H1 (cell line): ENCODE results near the gene AOPEP. TPM values are rescaled to one million over a fixed set of nuclear protein-coding genes. Genes with fewer than 3 reads are reported as not detected.

Experiments used
- CTCF ChIA-PET: fragments of 300-600 bp; sonication (Branson Sonifier 250); formaldehyde crosslinking; loops from one replicate; lab custom pipeline; 2021; ENCODE audit not compliant: partially characterized antibody; lab: Charles Lee
- POLR2A ChIA-PET: fragments of 300-600 bp; sonication (Branson Sonifier 250); formaldehyde crosslinking; loops from one replicate; lab custom pipeline; 2021; ENCODE audit warnings: inconsistent platforms; ENCODE audit not compliant: partially characterized antibody; lab: Charles Lee
- DNase-seq, 2 experiments: peaks; one replicate each; pipeline versions ENCODE4 v3.0.0 to v3.0.0-alpha.2; 2010 to 2022; ENCODE audit warnings: low spot score in 2 of 2, low read depth in 1 of 2, mixed read lengths in 1 of 2
- FAIRE-seq: peaks from 2 replicates; lab custom pipeline; 2011; peaks lifted over from hg19 to GRCh38; lab: Jason Lieb, UNC
- H2AFZ ChIP-seq: 2 replicates; pipeline ENCODE4 v1.8.1; 2012; ENCODE audit warnings: low read length, inconsistent platforms
- H2AK5ac ChIP-seq: 2 replicates; pipeline ENCODE4 v1.6.1; 2013; ENCODE audit warnings: low read depth, low read length
- H2BK120ac ChIP-seq: replicated peaks from 2 replicates; pipeline ENCODE3; 2013; ENCODE audit warnings: low read depth, low read length, inconsistent platforms
- H2BK12ac ChIP-seq: 2 replicates; pipeline ENCODE4 v1.6.1; 2013; ENCODE audit warnings: low read depth, low read length
- H2BK15ac ChIP-seq: 2 replicates; pipeline ENCODE4 v1.6.1; 2013; ENCODE audit warnings: low read length
- H2BK20ac ChIP-seq: 2 replicates; pipeline ENCODE4 v1.6.1; 2013; ENCODE audit warnings: low read length
- H2BK5ac ChIP-seq: 2 replicates; pipeline ENCODE4 v1.6.1; 2013; ENCODE audit warnings: low read depth, low read length
- H3K14ac ChIP-seq: 2 replicates; pipeline ENCODE4 v1.6.1; 2013; ENCODE audit warnings: inconsistent platforms; ENCODE audit not compliant: insufficient read length
- H3K18ac ChIP-seq: 2 replicates; pipeline ENCODE4 v1.6.1; 2013; ENCODE audit warnings: low read length; ENCODE audit errors: extremely low read depth
- H3K23ac ChIP-seq: 2 replicates; pipeline ENCODE4 v1.6.1; 2013; ENCODE audit warnings: inconsistent platforms; ENCODE audit not compliant: insufficient read length
- H3K23me2 ChIP-seq: 2 replicates; pipeline ENCODE4 v1.6.1; 2013; ENCODE audit warnings: low read depth, low read length
- H3K27ac ChIP-seq: 2 replicates; pipeline ENCODE4 v1.6.1; 2011; ENCODE audit warnings: low read depth, low read length, inconsistent platforms
- H3K27me3 ChIP-seq, 4 experiments: replicated peaks in 1 of 4; 1 replicate in 1 of 4; 2 replicates in 3 of 4; pipeline versions ENCODE4 v1.6.1 to v1.8.1; 2011 to 2013; ENCODE audit warnings: low read length in 3 of 4, mild to moderate bottlenecking in 3 of 4, inconsistent platforms in 2 of 4, mixed read lengths in 2 of 4, moderate library complexity in 1 of 4; ENCODE audit not compliant: control insufficient read depth in 3 of 4, insufficient read depth in 3 of 4; ENCODE audit errors: extremely low read depth in 1 of 4
- H3K36me3 ChIP-seq, 4 experiments: 2 replicates each; pipeline versions ENCODE4 v1.6.1 to v1.8.1; 2011 to 2013; ENCODE audit warnings: mild to moderate bottlenecking in 4 of 4, low read length in 3 of 4, moderate library complexity in 2 of 4, control low read depth in 1 of 4, inconsistent platforms in 1 of 4; ENCODE audit not compliant: insufficient read depth in 4 of 4, control insufficient read depth in 2 of 4
- H3K4ac ChIP-seq: replicated peaks from 2 replicates; pipeline ENCODE3; 2013; ENCODE audit warnings: low read length, low read depth, mixed read lengths, inconsistent platforms; ENCODE audit not compliant: insufficient read length
- H3K4me1 ChIP-seq, 4 experiments: replicated peaks in 1 of 4; 1 replicate in 1 of 4; 2 replicates in 3 of 4; pipeline versions ENCODE4 v1.6.1 to v1.8.1; 2011 to 2013; ENCODE audit warnings: low read length in 3 of 4, inconsistent platforms in 2 of 4, mixed read lengths in 1 of 4; ENCODE audit not compliant: insufficient read depth in 4 of 4, control insufficient read depth in 3 of 4
- H3K4me2 ChIP-seq, 2 experiments: 2 replicates each; pipeline versions ENCODE4 v1.6.1 to v1.8.1; 2011 to 2013; ENCODE audit warnings: low read depth in 2 of 2, low read length in 2 of 2, control low read depth in 1 of 2, inconsistent platforms in 1 of 2, mild to moderate bottlenecking in 1 of 2; ENCODE audit not compliant: insufficient read depth in 1 of 2
- H3K4me3 ChIP-seq, 4 experiments: fragments of 200-600, 300-600 bp in 1 of 4; sonication (generic), shearing (Covaris generic), sonication (Bioruptor Twin) in 1 of 4; 2 replicates each; pipeline versions ENCODE4 v1.5.1 to v1.8.1; 2011 to 2016; ENCODE audit warnings: low read length in 4 of 4, low read depth in 3 of 4, control low read depth in 2 of 4, inconsistent platforms in 2 of 4, mild to moderate bottlenecking in 2 of 4, mixed read lengths in 1 of 4, moderate library complexity in 1 of 4; ENCODE audit not compliant: insufficient read depth in 2 of 4; ENCODE audit errors: extremely low read depth in 1 of 4
- H3K56ac ChIP-seq: replicated peaks from 2 replicates; pipeline ENCODE3; 2013; ENCODE audit warnings: low read depth, mild to moderate bottlenecking, mixed read lengths, low read length, inconsistent platforms; ENCODE audit not compliant: insufficient read length
- H3K79me1 ChIP-seq: 2 replicates; pipeline ENCODE4 v1.6.1; 2013; ENCODE audit warnings: low read depth, low read length, control low read depth
- H3K79me2 ChIP-seq, 2 experiments: 2 replicates each; pipeline versions ENCODE4 v1.6.1 to v1.8.1; 2012 to 2013; ENCODE audit warnings: low read length in 2 of 2, mild to moderate bottlenecking in 2 of 2, inconsistent platforms in 1 of 2; ENCODE audit not compliant: insufficient read depth in 2 of 2, control insufficient read depth in 1 of 2
- H3K9ac ChIP-seq, 4 experiments: replicated peaks in 1 of 4; 1 replicate in 1 of 4; 2 replicates in 3 of 4; pipeline versions ENCODE4 v1.6.1 to v1.8.1; 2011 to 2013; ENCODE audit warnings: low read depth in 3 of 4, low read length in 3 of 4, control low read depth in 2 of 4, mild to moderate bottlenecking in 2 of 4, moderate library complexity in 2 of 4, inconsistent platforms in 1 of 4; ENCODE audit errors: extremely low read depth in 1 of 4
- H3K9me3 ChIP-seq, 2 experiments: 2 replicates each; pipeline versions ENCODE4 v1.6.1 to v1.8.1; 2012 to 2013; ENCODE audit warnings: mild to moderate bottlenecking in 2 of 2, moderate library complexity in 2 of 2, control low read depth in 1 of 2, inconsistent platforms in 1 of 2, low read depth in 1 of 2, low read length in 1 of 2, mixed read lengths in 1 of 2; ENCODE audit not compliant: insufficient read depth in 2 of 2
- H4K20me1 ChIP-seq, 2 experiments: replicated peaks in 1 of 2; 2 replicates each; pipeline versions ENCODE3 to v1.8.1; 2011 to 2013; ENCODE audit warnings: inconsistent platforms in 2 of 2, low read length in 2 of 2, mild to moderate bottlenecking in 1 of 2; ENCODE audit not compliant: insufficient read depth in 2 of 2, control insufficient read depth in 1 of 2
- H4K5ac ChIP-seq: 2 replicates; pipeline ENCODE4 v1.6.1; 2013; ENCODE audit warnings: low read length, low read depth, mixed read lengths, inconsistent platforms; ENCODE audit not compliant: insufficient read length
- H4K8ac ChIP-seq: 2 replicates; pipeline ENCODE4 v1.8.0; 2013; ENCODE audit warnings: mild to moderate bottlenecking, moderate library complexity, low read length, inconsistent platforms; ENCODE audit not compliant: insufficient read depth; ENCODE audit errors: extremely low read depth
- H4K91ac ChIP-seq: replicated peaks from 2 replicates; pipeline ENCODE3; 2013; ENCODE audit warnings: low read length, mixed read lengths, inconsistent platforms; ENCODE audit not compliant: insufficient read length
- CEBPB ChIP-seq: IDR thresholded peaks from 2 replicates; pipeline ENCODE4 v1.6.1; 2012; ENCODE audit warnings: low read depth, low read length
- CHD2 ChIP-seq: IDR thresholded peaks from 2 replicates; pipeline ENCODE4 v1.6.1; 2012; ENCODE audit warnings: low read length, improper control_type of control experiment
- EGR1 ChIP-seq: IDR thresholded peaks from 2 replicates; pipeline ENCODE4 v1.6.1; 2011; ENCODE audit warnings: low read depth, low read length, borderline replicate concordance
- EZH2 ChIP-seq: fragments of 200-600 bp; sonication (generic); IDR thresholded peaks from 2 replicates; pipeline ENCODE4 v1.7.1; 2012; ENCODE audit warnings: low read depth, mild to moderate bottlenecking, moderate library complexity, low read length, inconsistent platforms; ENCODE audit not compliant: severe bottlenecking
- KDM4A ChIP-seq: IDR thresholded peaks from one replicate; pipeline ENCODE4 v1.7.1; 2012; ENCODE audit warnings: low read depth, mild to moderate bottlenecking, moderate library complexity, low read length, inconsistent platforms; ENCODE audit not compliant: severe bottlenecking
- MAFK ChIP-seq: IDR thresholded peaks from 2 replicates; pipeline ENCODE4 v1.6.1; 2012; ENCODE audit warnings: low read depth, mild to moderate bottlenecking, improper control_type of control experiment, low read length
- NANOG ChIP-seq: IDR thresholded peaks from 2 replicates; pipeline ENCODE4 v1.6.1; 2011; ENCODE audit warnings: low read length, low read depth, mild to moderate bottlenecking, inconsistent platforms; ENCODE audit not compliant: insufficient read depth, poor library complexity, severe bottlenecking
- POLR2A ChIP-seq, 2 experiments: IDR thresholded peaks; 1 replicate in 1 of 2; 2 replicates in 1 of 2; pipeline ENCODE4 v1.6.1; 2011; ENCODE audit warnings: low read depth in 2 of 2, low read length in 2 of 2, mild to moderate bottlenecking in 2 of 2; ENCODE audit errors: control extremely low read depth in 1 of 2
- SAP30 ChIP-seq: fragments of 300-600 bp; sonication (generic); IDR thresholded peaks from 2 replicates; pipeline ENCODE4 v1.7.1; 2012; ENCODE audit warnings: low read length, moderate library complexity, mild to moderate bottlenecking, inconsistent platforms; ENCODE audit not compliant: insufficient read depth, insufficient replicate concordance
- SP1 ChIP-seq: IDR thresholded peaks from 2 replicates; pipeline ENCODE4 v1.6.1; 2011; ENCODE audit warnings: low read depth, low read length
- TAF1 ChIP-seq: IDR thresholded peaks from 2 replicates; pipeline ENCODE4 v1.6.1; 2011; ENCODE audit warnings: mild to moderate bottlenecking, low read depth, low read length
- whole genome bisulfite sequencing, 2 experiments: shearing (Covaris generic) in 1 of 2; methylation state at CpG; one replicate each; pipeline versions ENCODE4 v1.1.6 to v1.1.7; 2013 to 2015; ENCODE audit warnings: low lambda C conversion rate in 2 of 2, mixed read lengths in 2 of 2, inconsistent platforms in 1 of 2, low coverage in 1 of 2, missing lambda C conversion rate in 1 of 2; ENCODE audit not compliant: insufficient replicate concordance in 2 of 2, insufficient coverage in 1 of 2, insufficient read length in 1 of 2; ENCODE audit errors: extremely low coverage in 1 of 2, missing lambda C conversion rate in 1 of 2; 5-methylcytosine and 5-hydroxymethylcytosine counted together
- polyA plus RNA-seq, 7 experiments: library from polyadenylated mRNA; depleted of rRNA in 3 of 7; stranded (reverse) in 5 of 7; unstranded in 2 of 7; fragments of >200 nt in 5 of 7; fragments of 200-250 nt in 2 of 7; gene quantifications; 1 replicate in 5 of 7; 2 replicates in 1 of 7; 4 replicates in 1 of 7; pipeline versions ENCODE4 v1.2.1 to v1.2.3, GENCODE V29; 2011 to 2013; ENCODE audit warnings: missing spikeins in 2 of 7, mixed read lengths in 2 of 7
- total RNA-seq: library from RNA; stranded (reverse); fragmentation: NEBNext Ultra II Directional; extraction: Animal tissue kit (Norgen Biotek cat#: 25700); gene quantifications from 2 replicates; pipeline ENCODE4 v1.2.1, GENCODE V29; 2021
- TF ChIP-seq, protein P1 (sequence below), 3 experiments: IDR thresholded peaks; 1 replicate in 2 of 3; 2 replicates in 1 of 3; pipeline versions ENCODE4 v1.5.1 to v1.6.1; 2011; ENCODE audit warnings: low read length in 3 of 3, mild to moderate bottlenecking in 3 of 3, inconsistent platforms in 2 of 3, low read depth in 1 of 3, moderate library complexity in 1 of 3; ENCODE audit not compliant: insufficient read depth in 1 of 3; ENCODE audit errors: control extremely low read depth in 1 of 3

Gene AOPEP
- total and polyA plus RNA-seq, 2 of the 8 experiments (the other 6 are each of a cell fraction or from before 2014, with no cell fraction given), result 6.1 to 14.3 TPM

DNA sequence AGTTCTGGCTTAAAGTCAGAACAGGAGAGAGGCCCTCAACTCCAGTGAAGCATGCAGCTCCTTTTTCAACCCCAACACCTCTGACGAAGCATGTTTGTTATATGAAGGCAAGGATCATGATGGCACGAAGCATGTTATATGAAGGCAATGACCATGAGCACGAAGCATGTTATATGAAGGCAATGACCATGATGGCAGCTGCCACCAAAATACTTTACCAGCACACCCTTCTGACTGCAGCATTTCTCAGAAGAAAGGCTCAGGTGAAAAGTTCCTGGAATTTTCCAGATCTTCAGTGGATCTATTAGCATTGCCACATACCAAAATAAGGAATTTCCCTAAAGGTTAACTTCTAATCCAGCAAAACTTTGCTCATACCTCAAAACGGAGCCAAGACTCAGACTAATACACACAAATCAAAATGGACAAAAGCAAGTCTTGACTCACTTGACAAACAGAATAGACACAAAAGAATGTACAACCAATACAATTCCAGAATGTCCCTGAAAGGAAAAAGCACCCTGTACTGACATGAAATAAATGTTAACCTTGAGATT lies 373.6 kb downstream of the AOPEP start:
- H3K23me2 ChIP-seq, result peaks cover 2% of the 10 kb centered on the region; the same call in 1 of the 2 replicates
- no peak overlapping the region for H2BK20ac ChIP-seq
- no peak overlapping the region for H3K4me3 ChIP-seq
- no peaks in the 10 kb centered on the region; a peak in 1 of 8 replicates for H3K36me3 ChIP-seq
- POLR2A ChIA-PET, result no interaction called here
- no peak overlapping the region for H2AK5ac ChIP-seq
- H3K9me3 ChIP-seq, result no peaks in the 10 kb centered on the region
- FAIRE-seq (no peak), DNase-seq (no peak)
- no peak overlapping the region for H3K9ac ChIP-seq
- H3K18ac ChIP-seq, result no peak overlapping the region
- peaks cover 0 to 8% (median 2%) of the 10 kb centered on the region in 4 experiments; a peak in 5 of 7 replicates for H3K4me1 ChIP-seq
- H3K23ac ChIP-seq, result no peak overlapping the region
- no peak overlapping the region for H2BK120ac ChIP-seq
- H4K20me1 ChIP-seq, result no peaks in the 10 kb centered on the region
- H2BK15ac ChIP-seq, result no peak overlapping the region
- no peak overlapping the region for H3K4me2 ChIP-seq
- H3K79me1 ChIP-seq, result no peaks in the 10 kb centered on the region
- H3K27me3 ChIP-seq, result no peaks in the 10 kb centered on the region
- no peak overlapping the region for H3K4ac ChIP-seq
- H2BK12ac ChIP-seq, result no peak overlapping the region
- H4K8ac ChIP-seq, result no peak overlapping the region
- 91% methylated on average over 4 of the region's 4 CpGs; no CpG with 5 or more reads in 1 of the 2 experiments for WGBS, 2 experiments
- H2AFZ ChIP-seq, result no peak overlapping the region
- no peak overlapping the region for H3K56ac ChIP-seq
- no peak overlapping the region for H4K5ac ChIP-seq
- H2BK5ac ChIP-seq, result no peak overlapping the region
- H3K27ac ChIP-seq, result no peak overlapping the region
- CTCF ChIA-PET, result interaction anchor here (0.7 to 13.8 kb wide), 5 partner anchors 7 to 68 kb away, joined by 3 to 209 read pairs (median 26); no protein-coding TSS in a partner anchor
- H4K91ac ChIP-seq, result no peak overlapping the region
- H3K79me2 ChIP-seq, result no peaks in the 10 kb centered on the region
- H3K14ac ChIP-seq, result no peak overlapping the region
- no peak for TF ChIP-seq SP1
- TF ChIP-seq KDM4A, result no peak
- TF ChIP-seq CEBPB, result no peak
- no peak for TF ChIP-seq MAFK
- no peak for TF ChIP-seq EGR1
- no peak for TF ChIP-seq TAF1
- TF ChIP-seq NANOG, result no peak
- TF ChIP-seq POLR2A (IDR thresholded peaks at IDR 0.05; ENCODE audit: control extremely low read depth in 1 of 2, low read depth in 2 of 2, low read length in 2 of 2), result no peak
- TF ChIP-seq, protein P1, sequence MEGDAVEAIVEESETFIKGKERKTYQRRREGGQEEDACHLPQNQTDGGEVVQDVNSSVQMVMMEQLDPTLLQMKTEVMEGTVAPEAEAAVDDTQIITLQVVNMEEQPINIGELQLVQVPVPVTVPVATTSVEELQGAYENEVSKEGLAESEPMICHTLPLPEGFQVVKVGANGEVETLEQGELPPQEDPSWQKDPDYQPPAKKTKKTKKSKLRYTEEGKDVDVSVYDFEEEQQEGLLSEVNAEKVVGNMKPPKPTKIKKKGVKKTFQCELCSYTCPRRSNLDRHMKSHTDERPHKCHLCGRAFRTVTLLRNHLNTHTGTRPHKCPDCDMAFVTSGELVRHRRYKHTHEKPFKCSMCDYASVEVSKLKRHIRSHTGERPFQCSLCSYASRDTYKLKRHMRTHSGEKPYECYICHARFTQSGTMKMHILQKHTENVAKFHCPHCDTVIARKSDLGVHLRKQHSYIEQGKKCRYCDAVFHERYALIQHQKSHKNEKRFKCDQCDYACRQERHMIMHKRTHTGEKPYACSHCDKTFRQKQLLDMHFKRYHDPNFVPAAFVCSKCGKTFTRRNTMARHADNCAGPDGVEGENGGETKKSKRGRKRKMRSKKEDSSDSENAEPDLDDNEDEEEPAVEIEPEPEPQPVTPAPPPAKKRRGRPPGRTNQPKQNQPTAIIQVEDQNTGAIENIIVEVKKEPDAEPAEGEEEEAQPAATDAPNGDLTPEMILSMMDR (IDR thresholded peaks at IDR 0.05; ENCODE audit: control extremely low read depth in 1 of 3, insufficient read depth in 1 of 3, low read depth in 1 of 3, low read length in 3 of 3), result no peak
- TF ChIP-seq EZH2, result no peak
- TF ChIP-seq SAP30, result no peak
- no peak for TF ChIP-seq CHD2
